SU-DHL-6 (cell line): ENCODE measurements around the gene GABRB1.

Experiments used
- H2AFZ ChIP-seq: fragments of 200-600 bp; sonication (generic); 2 replicates; pipeline ENCODE4 v1.6.1; 2014; ENCODE audit warnings: low read depth, mild to moderate bottlenecking, moderate library complexity, mixed read lengths, antibody characterized with exemption, low read length; ENCODE audit not compliant: severe bottlenecking
- H3F3A ChIP-seq: fragments of 200-600 bp; shearing (Covaris generic); 2 replicates; pipeline ENCODE4 v1.6.0; 2016; ENCODE audit warnings: antibody characterized with exemption, mild to moderate bottlenecking; ENCODE audit not compliant: insufficient read depth
- H3K27ac ChIP-seq: fragments of 200-600 bp; sonication (generic); 2 replicates; pipeline ENCODE4 v1.5.1; 2016; ENCODE audit warnings: low read depth, mild to moderate bottlenecking, low read length, moderate library complexity, mixed read lengths
- H3K27me3 ChIP-seq: fragments of 200-600 bp; sonication (generic), shearing (Covaris generic); 2 replicates; pipeline ENCODE4 v1.6.0; 2014; ENCODE audit warnings: mild to moderate bottlenecking, low read length
- H3K36me3 ChIP-seq: fragments of 200-600 bp; sonication (generic); 2 replicates; pipeline ENCODE4 v1.6.1; 2014; ENCODE audit warnings: mild to moderate bottlenecking, low read length, mixed read lengths
- H3K4me2 ChIP-seq: fragments of 300-600, 200-600 bp; shearing (Covaris generic), sonication (generic); 2 replicates; pipeline ENCODE4 v1.6.0; 2014; ENCODE audit warnings: low read length, low read depth, mild to moderate bottlenecking; ENCODE audit not compliant: poor library complexity, severe bottlenecking
- H3K4me3 ChIP-seq: fragments of 200-600 bp; sonication (generic); 2 replicates; pipeline ENCODE4 v1.5.1; 2014; ENCODE audit warnings: antibody characterized with exemption, low read length, mild to moderate bottlenecking, mixed read lengths; ENCODE audit not compliant: insufficient read depth, poor library complexity, severe bottlenecking
- H3K79me2 ChIP-seq: fragments of 200-600 bp; sonication (generic); 2 replicates; pipeline ENCODE4 v1.6.1; 2014; ENCODE audit warnings: mild to moderate bottlenecking, low read length, moderate library complexity; ENCODE audit not compliant: insufficient read depth
- H3K9ac ChIP-seq: fragments of 200-600 bp; sonication (generic); 2 replicates; pipeline ENCODE4 v1.7.0; 2014; ENCODE audit warnings: mild to moderate bottlenecking, low read length
- H3K9me2 ChIP-seq: fragments of 200-600 bp; sonication (generic); replicated peaks from 2 replicates; pipeline ENCODE4 v1.6.1; 2014; ENCODE audit warnings: low read length; ENCODE audit not compliant: insufficient read depth
- H3K9me3 ChIP-seq: fragments of 200-600 bp; sonication (generic); 2 replicates; pipeline ENCODE4 v1.6.1; 2014; ENCODE audit warnings: low read length, mixed read lengths; ENCODE audit not compliant: insufficient read depth
- H4K20me1 ChIP-seq: fragments of 200-600 bp; sonication (generic); 2 replicates; pipeline ENCODE4 v1.6.1; 2014; ENCODE audit warnings: low read depth, mild to moderate bottlenecking, antibody characterized with exemption, low read length, moderate library complexity, mixed read lengths
- EZH2phosphoT487 ChIP-seq: fragments of 200-600 bp; sonication (generic), shearing (Covaris generic); conservative IDR thresholded peaks from 2 replicates; pipeline ENCODE4 v1.6.1; 2018; ENCODE audit warnings: mild to moderate bottlenecking, antibody characterized with exemption, low read length, moderate library complexity, mixed read lengths
- TF ChIP-seq, protein P1 (sequence below): fragments of 200-600 bp; sonication (generic); IDR thresholded peaks from one replicate; pipeline ENCODE4 v1.5.1; 2017; ENCODE audit warnings: antibody characterized with exemption, mild to moderate bottlenecking, low read length, moderate library complexity; ENCODE audit not compliant: insufficient read depth, poor library complexity, severe bottlenecking

Gene GABRB1

GRCh38 chr4:46999566-46999965, 31.8 kb upstream of the GABRB1 start:
- TF ChIP-seq EZH2phosphoT487 = no peak
- TF ChIP-seq, protein P1, sequence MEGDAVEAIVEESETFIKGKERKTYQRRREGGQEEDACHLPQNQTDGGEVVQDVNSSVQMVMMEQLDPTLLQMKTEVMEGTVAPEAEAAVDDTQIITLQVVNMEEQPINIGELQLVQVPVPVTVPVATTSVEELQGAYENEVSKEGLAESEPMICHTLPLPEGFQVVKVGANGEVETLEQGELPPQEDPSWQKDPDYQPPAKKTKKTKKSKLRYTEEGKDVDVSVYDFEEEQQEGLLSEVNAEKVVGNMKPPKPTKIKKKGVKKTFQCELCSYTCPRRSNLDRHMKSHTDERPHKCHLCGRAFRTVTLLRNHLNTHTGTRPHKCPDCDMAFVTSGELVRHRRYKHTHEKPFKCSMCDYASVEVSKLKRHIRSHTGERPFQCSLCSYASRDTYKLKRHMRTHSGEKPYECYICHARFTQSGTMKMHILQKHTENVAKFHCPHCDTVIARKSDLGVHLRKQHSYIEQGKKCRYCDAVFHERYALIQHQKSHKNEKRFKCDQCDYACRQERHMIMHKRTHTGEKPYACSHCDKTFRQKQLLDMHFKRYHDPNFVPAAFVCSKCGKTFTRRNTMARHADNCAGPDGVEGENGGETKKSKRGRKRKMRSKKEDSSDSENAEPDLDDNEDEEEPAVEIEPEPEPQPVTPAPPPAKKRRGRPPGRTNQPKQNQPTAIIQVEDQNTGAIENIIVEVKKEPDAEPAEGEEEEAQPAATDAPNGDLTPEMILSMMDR = no peak
- Histone ChIP-seq H3K27me3 (no peaks in the 10 kb centered on the region), H2AFZ (no peak overlapping the region), H4K20me1 (no peaks in the 10 kb centered on the region), H3K4me3 (no peak overlapping the region), H3K9me2 (no peaks in the 10 kb centered on the region), H3K9me3 (no peaks in the 10 kb centered on the region), H3K4me2 (no peak overlapping the region), H3K9ac (no peak overlapping the region), H3K36me3 (no peaks in the 10 kb centered on the region), H3K79me2 (no peaks in the 10 kb centered on the region), H3F3A (no peaks in the 10 kb centered on the region), H3K27ac (no peak overlapping the region)

- Histone ChIP-seq H3K4me2 (no peak overlapping the region), H3K79me2 (no peaks in the 10 kb centered on the region), H3K9ac (no peak overlapping the region), H3F3A (no peaks in the 10 kb centered on the region), H3K27ac (no peak overlapping the region), H4K20me1 (no peaks in the 10 kb centered on the region), H3K4me3 (no peak overlapping the region), H2AFZ (no peak overlapping the region), H3K27me3 (no peaks in the 10 kb centered on the region), H3K9me2 (no peaks in the 10 kb centered on the region), H3K36me3 (no peaks in the 10 kb centered on the region), H3K9me3 (no peaks in the 10 kb centered on the region)
- TF ChIP-seq, protein P1 = no peak
- no peak for TF ChIP-seq EZH2phosphoT487
Measured at GRCh38 chr4:47000406-47000805, 31.0 kb upstream of the GABRB1 start.

DNA sequence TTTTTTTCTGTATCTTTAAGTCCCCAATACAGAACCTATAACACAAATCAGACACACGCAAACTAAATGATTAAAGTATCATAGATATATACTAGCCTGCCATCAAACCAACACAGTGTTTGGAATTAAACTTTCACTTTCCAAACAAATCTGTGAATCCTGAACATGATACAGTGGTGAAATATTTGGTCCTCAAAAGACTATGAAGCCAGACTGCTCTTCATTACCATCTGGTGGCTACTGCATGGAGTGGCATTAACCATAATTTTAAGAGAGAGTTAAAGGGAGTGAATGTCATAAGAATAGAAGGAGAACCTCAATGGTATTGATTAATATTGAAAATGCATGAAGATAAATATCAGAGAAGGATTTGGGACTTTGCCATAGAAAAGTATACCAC, 28.8 kb upstream of the GABRB1 start:
- no peaks in the 10 kb centered on the region for H3K27me3 ChIP-seq

More for the DNA sequence above, 28.8 kb upstream of the GABRB1 start:
- no peak overlapping the region for H3K27ac ChIP-seq
- no peak overlapping the region for H3K4me2 ChIP-seq
- H4K20me1 ChIP-seq = no peaks in the 10 kb centered on the region
- H3F3A ChIP-seq = no peaks in the 10 kb centered on the region
- TF ChIP-seq, protein P1 = no peak
- no peak for TF ChIP-seq EZH2phosphoT487
- H3K36me3 ChIP-seq = no peaks in the 10 kb centered on the region
- H3K79me2 ChIP-seq = no peaks in the 10 kb centered on the region
- no peak overlapping the region for H2AFZ ChIP-seq
- H3K9ac ChIP-seq = no peak overlapping the region
- no peaks in the 10 kb centered on the region for H3K9me3 ChIP-seq
- no peaks in the 10 kb centered on the region for H3K9me2 ChIP-seq
- H3K4me3 ChIP-seq = no peak overlapping the region
